ENCODE results near the gene PPP1CC.

The PPP1CC gene

GRCh38 chr12:110689281-110690126, 53.2 kb downstream of the PPP1CC start:
- FAIRE-seq (peak; percentile 94), DNase-seq (ENCODE audit: insufficient read length, low spot score) (peak; percentile 61)

- no peak for DNase-seq (ENCODE audit: insufficient read length, low spot score)
- FAIRE-seq: no peak
Observed at GRCh38 chr12:110688446-110689280, 54.0 kb downstream of the PPP1CC start, which contains the start of gene HVCN1. TSS of gene HVCN1 (minus strand) at chr12:110689115. CDS start at chr12:110683245, 5,870 bp downstream.

DNA sequence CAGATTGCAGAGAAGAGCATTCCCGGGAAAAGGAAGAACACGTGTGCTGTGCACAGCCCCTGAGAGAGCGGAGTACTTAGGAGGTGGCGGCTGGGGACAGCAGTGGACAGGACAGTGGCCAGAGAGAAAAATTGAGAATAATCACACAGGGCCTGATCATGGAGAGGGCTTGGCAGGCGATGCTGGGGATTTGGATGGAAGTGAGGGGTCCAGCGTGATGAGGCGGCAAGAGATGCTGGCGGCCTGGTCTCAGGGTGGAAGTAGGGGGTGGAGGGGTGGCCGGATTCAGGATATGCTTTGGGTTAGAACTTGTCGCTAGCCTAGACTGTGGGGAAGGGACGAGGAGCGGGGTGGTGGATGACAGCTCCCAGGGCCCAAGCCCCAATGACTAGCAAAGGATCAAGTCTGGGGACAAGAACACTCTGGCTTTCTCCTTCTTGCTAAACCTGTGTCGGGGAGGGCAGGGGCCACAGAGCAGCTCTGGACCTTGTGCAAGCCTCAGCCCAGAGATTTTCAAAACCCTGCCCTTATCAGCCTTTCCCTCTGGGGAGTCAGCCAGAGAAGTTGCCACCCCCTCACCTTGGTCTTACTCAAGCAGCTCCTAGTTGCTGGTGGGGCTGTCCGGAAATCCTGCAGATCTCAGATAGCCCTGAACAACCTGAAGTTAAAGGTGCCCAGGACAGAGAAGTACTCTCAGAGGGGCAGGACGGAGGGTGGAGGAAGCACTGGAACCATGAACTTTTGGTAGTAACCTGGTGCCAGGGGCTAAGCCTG, 55.1 kb downstream of the PPP1CC start:
- DNase-seq (ENCODE audit: insufficient read length, low spot score) (no peak), FAIRE-seq (peak; percentile 95)

- DNase-seq (ENCODE audit: insufficient read length, low spot score) (no peak), FAIRE-seq (peak; percentile 95)
Observed at GRCh38 chr12:110686294-110686903, 56.3 kb downstream of the PPP1CC start.

DNA sequence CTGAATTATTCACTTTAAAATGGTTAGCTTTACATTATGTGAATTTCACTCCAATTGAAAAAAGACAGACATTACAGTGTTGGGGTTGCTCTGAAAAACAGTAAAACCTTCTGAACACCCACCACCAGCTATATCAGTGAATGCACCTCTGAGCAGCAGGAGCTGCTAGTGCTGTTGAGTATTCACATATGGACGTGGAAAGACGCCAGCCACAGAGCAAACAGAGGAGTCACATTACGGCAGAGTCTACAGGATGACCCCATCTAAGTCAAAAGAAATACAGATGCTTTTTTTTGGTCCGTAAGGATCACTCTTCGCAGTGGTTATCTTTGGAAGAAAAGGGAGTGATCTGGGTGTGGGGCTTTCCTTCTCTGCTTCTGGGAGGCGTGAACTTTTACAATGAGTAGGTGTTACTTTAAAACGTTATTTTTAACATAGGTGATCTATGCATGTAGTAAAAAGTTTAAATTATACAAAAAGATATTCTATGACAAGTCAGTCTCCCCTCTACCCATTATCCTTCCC, 58.3 kb downstream of the PPP1CC start:
- FAIRE-seq: peak; percentile 85
- DNase-seq (ENCODE audit: insufficient read length, low spot score): no peak

DNA sequence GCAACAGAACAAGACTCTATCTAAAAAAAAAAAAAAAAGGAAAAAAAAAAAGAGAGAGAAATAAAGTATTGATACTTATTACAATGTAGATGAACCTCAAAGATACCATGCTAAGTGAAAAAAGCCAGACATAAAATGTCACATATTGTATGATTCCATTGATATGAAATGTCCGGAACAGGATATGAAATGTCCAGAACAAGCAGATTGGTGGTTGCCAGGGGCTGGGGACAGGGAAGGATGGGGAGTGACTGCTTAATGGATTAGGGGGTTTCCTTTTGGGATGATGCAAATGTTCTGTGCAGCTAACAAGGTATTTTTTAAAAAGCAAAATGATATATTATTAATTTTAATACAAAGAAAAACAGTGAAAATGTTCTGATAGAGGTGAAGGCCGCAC, 58.8 kb downstream of the PPP1CC start:
- FAIRE-seq: no peak
- DNase-seq (ENCODE audit: insufficient read length, low spot score): no peak

DNA sequence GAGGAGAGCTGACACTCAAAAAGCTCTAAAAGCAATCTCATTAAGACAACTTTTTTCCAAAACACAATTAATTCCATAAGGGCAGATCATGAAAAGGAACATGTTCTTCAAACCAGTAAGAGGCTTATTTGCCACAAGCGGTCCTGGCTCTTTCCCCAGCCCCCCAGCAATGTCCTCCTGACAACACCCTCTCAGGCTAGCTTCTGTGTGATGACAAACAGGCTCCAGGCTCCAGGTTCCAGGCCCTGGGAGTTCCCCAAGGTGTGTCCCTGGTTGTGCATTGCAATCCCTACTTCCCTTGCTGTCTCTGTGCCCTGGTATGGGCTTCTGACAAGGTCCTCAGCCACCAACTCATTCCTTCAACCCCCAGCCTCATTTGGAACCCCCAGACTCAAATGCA, 62.7 kb downstream of the PPP1CC start:
- DNase-seq (ENCODE audit: insufficient read length, low spot score) (no peak), FAIRE-seq (peak; percentile 11)

DNA sequence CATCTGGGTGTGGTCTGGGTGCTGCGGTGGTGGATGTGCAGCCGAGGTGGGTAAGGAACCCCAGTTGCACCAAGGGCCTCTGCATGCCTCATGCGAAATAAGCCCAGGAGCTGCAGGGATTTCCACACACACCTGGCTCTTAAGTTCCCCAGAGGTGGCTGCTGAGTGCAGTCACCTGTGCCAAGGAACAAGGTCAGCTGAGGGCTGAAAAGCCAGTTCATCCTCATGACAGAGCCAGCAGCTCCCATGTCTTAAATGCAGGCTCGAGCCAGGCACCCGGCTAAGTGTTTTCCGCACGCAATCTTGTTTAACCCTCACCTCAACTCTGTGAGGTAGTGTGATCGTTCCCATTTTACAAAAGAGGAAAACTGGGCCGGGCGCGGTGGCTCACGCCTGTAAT, 63.5 kb downstream of the PPP1CC start:
- no peak for DNase-seq (ENCODE audit: insufficient read length, low spot score)

GRCh38 chr12:110677982-110678381, 64.7 kb downstream of the PPP1CC start:
- DNase-seq (ENCODE audit: insufficient read length, low spot score) (no peak), FAIRE-seq (no peak)

More for the DNA sequence above, 63.5 kb downstream of the PPP1CC start:
- no peak for FAIRE-seq

DNA sequence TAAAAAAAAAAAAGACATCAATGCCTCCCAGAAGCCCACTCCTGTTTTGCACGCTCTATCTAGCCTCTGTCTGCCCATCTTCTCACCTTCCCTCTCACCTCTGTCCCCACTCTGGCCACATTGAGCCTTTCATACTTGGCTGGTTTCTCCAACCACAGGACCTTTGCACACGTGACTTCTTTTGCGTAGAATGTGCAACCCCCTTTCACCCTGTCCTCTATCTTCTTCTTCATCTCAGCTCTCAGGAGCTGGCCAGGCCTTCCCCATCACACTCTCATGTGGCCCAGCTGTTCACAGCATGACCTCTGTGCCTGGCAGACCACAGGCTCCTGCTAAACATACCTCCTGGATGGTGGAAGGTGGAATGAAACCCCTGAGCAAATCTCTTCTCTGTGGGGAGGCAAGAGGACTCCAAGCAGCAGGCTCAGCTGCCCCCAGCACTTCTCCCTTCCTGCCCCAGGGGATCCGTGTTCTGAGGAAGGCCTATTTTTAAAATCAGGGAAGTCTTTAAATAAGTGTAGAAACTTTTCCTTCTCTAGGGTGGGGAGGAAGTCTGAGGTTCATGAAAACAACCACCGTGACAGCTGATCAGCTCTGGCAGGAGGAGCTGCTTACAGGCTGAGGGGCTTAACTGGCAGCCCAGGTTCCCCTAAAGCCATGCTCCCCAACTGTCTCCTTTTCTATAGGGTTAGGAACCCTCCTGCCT, 65.3 kb downstream of the PPP1CC start:
- DNase-seq (ENCODE audit: insufficient read length, low spot score) (no peak), FAIRE-seq (peak; percentile 99)

DNA sequence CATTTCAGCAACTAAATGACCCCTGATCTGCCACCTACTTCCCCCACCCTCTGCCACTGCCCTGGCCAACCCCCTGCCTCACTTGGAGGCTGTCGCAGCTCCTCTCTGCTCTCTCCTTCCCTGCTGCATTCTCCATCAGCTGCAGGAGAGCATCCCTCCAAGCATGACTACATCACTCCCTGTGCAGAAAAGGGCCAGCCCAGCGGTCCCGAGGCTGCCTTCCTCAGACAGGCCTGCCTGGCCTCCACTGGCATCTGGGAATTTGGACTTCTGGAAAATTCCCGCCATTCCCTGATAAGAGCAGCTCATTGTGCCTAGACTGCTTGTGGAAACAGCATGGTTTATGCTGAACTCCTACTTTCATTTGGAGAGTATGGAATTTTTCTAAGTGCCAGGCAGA, 66.5 kb downstream of the PPP1CC start:
- FAIRE-seq (peak; percentile 42), DNase-seq (ENCODE audit: insufficient read length, low spot score) (no peak)

- FAIRE-seq (peak; percentile 98), DNase-seq (ENCODE audit: insufficient read length, low spot score) (no peak)
Observed at GRCh38 chr12:110670161-110670701, 72.5 kb downstream of the PPP1CC start.

All from GM19239 (cell line).